ENCODE data around the gene IGSF8. TPM values are rescaled to one million over a fixed set of nuclear protein-coding genes. Genes with fewer than 3 reads are reported as not detected.

IGSF8 gene
- total RNA-seq, 4 donors from 2014 or later: 5.4 to 41.4 (median 26.9) TPM

- intact Hi-C loops (cut with DNase I; ENCODE audit: low total_unique reads): no loop called here
- Histone ChIP-seq H3K9me3 (no peaks in the 10 kb centered on the region), H3K4me3 (no peak overlapping the region), H3K4me1 (no peaks in the 10 kb centered on the region), H3K36me3 (no peaks in the 10 kb centered on the region), H3K27ac (no peak overlapping the region), H3K27me3 (no peaks in the 10 kb centered on the region)
- no peak for DNase-seq
- no peak for TF ChIP-seq POLR2A (IDR thresholded peaks at IDR 0.05)
Observed at GRCh38 chr1:160130486-160130885, 32.1 kb upstream of the IGSF8 start.

- Histone ChIP-seq H3K4me3 (no peak overlapping the region), H3K27me3 (no peaks in the 10 kb centered on the region), H3K9me3 (no peaks in the 10 kb centered on the region), H3K27ac (no peak overlapping the region), H3K4me1 (no peaks in the 10 kb centered on the region), H3K36me3 (no peaks in the 10 kb centered on the region)
- TF ChIP-seq CTCF (IDR thresholded peaks at IDR 0.05): no peak
- no peak for TF ChIP-seq POLR2A (IDR thresholded peaks at IDR 0.05)
- intact Hi-C loops (cut with DNase I; ENCODE audit: low total_unique reads): no loop called here
- DNase-seq: no peak
Observed at GRCh38 chr1:160129966-160130365, 31.5 kb upstream of the IGSF8 start.

- no peak for DNase-seq
- Histone ChIP-seq H3K4me1 (no peaks in the 10 kb centered on the region), H3K27ac (no peak overlapping the region), H3K4me3 (no peak overlapping the region), H3K9me3 (no peaks in the 10 kb centered on the region), H3K36me3 (no peaks in the 10 kb centered on the region), H3K27me3 (no peaks in the 10 kb centered on the region)
- TF ChIP-seq CTCF (IDR thresholded peaks at IDR 0.05): no peak
- TF ChIP-seq POLR2A (IDR thresholded peaks at IDR 0.05): no peak
- intact Hi-C loops (cut with DNase I; ENCODE audit: low total_unique reads): no loop called here
Observed at GRCh38 chr1:160129558-160129957, 31.1 kb upstream of the IGSF8 start.

- Histone ChIP-seq H3K27ac (no peak overlapping the region), H3K9me3 (no peaks in the 10 kb centered on the region), H3K27me3 (no peaks in the 10 kb centered on the region), H3K4me1 (no peaks in the 10 kb centered on the region), H3K36me3 (no peaks in the 10 kb centered on the region), H3K4me3 (no peak overlapping the region)
- intact Hi-C loops (cut with DNase I; ENCODE audit: low total_unique reads): no loop called here
- TF ChIP-seq POLR2A (IDR thresholded peaks at IDR 0.05): no peak
- TF ChIP-seq CTCF (IDR thresholded peaks at IDR 0.05): no peak
- DNase-seq: no peak
Observed at GRCh38 chr1:160129046-160129445, 30.6 kb upstream of the IGSF8 start.

GRCh38 chr1:160128636-160129035 is 30.2 kb upstream of the IGSF8 start:
- DNase-seq: no peak
- Histone ChIP-seq H3K27me3 (no peaks in the 10 kb centered on the region), H3K9me3 (no peaks in the 10 kb centered on the region), H3K4me1 (no peaks in the 10 kb centered on the region), H3K4me3 (no peak overlapping the region), H3K36me3 (no peaks in the 10 kb centered on the region), H3K27ac (no peak overlapping the region)
- TF ChIP-seq POLR2A (IDR thresholded peaks at IDR 0.05) (no peak), CTCF (IDR thresholded peaks at IDR 0.05) (no peak)
- intact Hi-C loops (cut with DNase I; ENCODE audit: low total_unique reads): no loop called here

GRCh38 chr1:160127865-160128523 is 29.6 kb upstream of the IGSF8 start:
- Histone ChIP-seq H3K27me3 (no peaks in the 10 kb centered on the region), H3K27ac (no peak overlapping the region), H3K4me1 (no peaks in the 10 kb centered on the region), H3K36me3 (no peaks in the 10 kb centered on the region), H3K4me3 (no peak overlapping the region), H3K9me3 (no peaks in the 10 kb centered on the region)
- TF ChIP-seq POLR2A (IDR thresholded peaks at IDR 0.05) (no peak), CTCF (IDR thresholded peaks at IDR 0.05) (no peak)
- DNase-seq: no peak
- intact Hi-C loops (cut with DNase I; ENCODE audit: low total_unique reads): no loop called here
